ENCODE data around the gene HSPA1A. TPM values are rescaled to one million over a fixed set of nuclear protein-coding genes. Genes with fewer than 3 reads are reported as not detected.
"Not testable (repeated sequence)": the region's sequence is repeated elsewhere in the genome, so short reads cannot be mapped to it uniquely, and the experiment has no call there.

The HSPA1A gene
- total RNA-seq, 2 experiments from 2014 or later, result 8.1 to 9.8 TPM

DNA sequence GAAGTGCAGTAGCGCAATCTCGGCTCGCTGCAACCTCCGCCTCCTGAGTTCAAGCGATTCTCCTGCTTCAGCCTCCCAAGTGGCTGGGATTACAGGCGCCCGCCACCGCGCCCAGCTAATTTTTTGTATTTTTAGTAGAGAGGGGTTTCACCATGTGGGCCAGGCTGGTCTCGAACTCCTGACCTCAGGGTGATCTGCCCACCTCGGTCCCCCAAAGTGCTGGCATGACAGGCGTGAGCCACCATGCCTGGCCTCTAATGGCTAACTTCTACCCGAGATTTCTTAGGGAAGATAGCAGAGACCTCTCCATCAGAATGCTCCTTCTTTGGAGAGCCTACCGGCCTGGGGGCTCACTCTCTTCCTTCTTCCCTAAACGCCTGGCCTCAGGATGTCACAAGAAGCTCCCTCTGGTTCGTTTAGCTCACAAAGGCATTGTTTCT is 48.8 kb downstream of the HSPA1A start:
- not testable (repeated sequence) for H3K27me3 ChIP-seq (ENCODE audit: control insufficient read depth in 1 of 2, insufficient read depth in 2 of 2, low read length in 2 of 2); ATAC-seq (ENCODE audit: poor library complexity); H3K27me3 Mint-ChIP-seq; H3K9me3 Mint-ChIP-seq; DNase-seq; H3K9me3 ChIP-seq (ENCODE audit: control insufficient read depth in 1 of 2, insufficient read depth in 1 of 2, low read length in 2 of 2)
- Mint-ChIP-seq H3K4me1 (ENCODE audit: low read depth) (peaks cover 28% of the 10 kb centered on the region), H3K36me3 (ENCODE audit: low read depth) (peaks cover 27% of the 10 kb centered on the region), H3K27ac (peak overlapping the region; percentile 91), H3K4me3 (peak overlapping the region; percentile 88)
- Histone ChIP-seq H3K36me3 (ENCODE audit: insufficient read depth, low read length) (peaks cover 20% of the 10 kb centered on the region), H3K27ac (ENCODE audit: low read depth in 1 of 2, low read length in 2 of 2) (peak overlapping the region in 1 of 2 donors; percentile 9), H3K4me3 (ENCODE audit: low read length) (peak overlapping the region; percentile 69), H3K4me1 (ENCODE audit: insufficient read depth, low read length) (peaks cover 37% of the 10 kb centered on the region)
- ChIA-PET CTCF (interaction anchor here (0.6 to 2.2 kb wide), 6 partner anchors 26 to 366 kb away, joined by 3 to 11 read pairs (median 4); partner anchors contain the start of gene MICB), POLR2A (interaction anchor here (0.6 to 2.9 kb wide), 14 partner anchors 29 to 956 kb away, joined by 3 to 36 read pairs (median 6); partner anchors contain the start of genes BAG6, DDX39B, EHMT2 and HSPA1B)
- TF ChIP-seq, protein P1, sequence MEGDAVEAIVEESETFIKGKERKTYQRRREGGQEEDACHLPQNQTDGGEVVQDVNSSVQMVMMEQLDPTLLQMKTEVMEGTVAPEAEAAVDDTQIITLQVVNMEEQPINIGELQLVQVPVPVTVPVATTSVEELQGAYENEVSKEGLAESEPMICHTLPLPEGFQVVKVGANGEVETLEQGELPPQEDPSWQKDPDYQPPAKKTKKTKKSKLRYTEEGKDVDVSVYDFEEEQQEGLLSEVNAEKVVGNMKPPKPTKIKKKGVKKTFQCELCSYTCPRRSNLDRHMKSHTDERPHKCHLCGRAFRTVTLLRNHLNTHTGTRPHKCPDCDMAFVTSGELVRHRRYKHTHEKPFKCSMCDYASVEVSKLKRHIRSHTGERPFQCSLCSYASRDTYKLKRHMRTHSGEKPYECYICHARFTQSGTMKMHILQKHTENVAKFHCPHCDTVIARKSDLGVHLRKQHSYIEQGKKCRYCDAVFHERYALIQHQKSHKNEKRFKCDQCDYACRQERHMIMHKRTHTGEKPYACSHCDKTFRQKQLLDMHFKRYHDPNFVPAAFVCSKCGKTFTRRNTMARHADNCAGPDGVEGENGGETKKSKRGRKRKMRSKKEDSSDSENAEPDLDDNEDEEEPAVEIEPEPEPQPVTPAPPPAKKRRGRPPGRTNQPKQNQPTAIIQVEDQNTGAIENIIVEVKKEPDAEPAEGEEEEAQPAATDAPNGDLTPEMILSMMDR (IDR thresholded peaks at IDR 0.05), result peak; percentile 4
- intact Hi-C loops (cut with DNase I, micrococcal nuclease), result loop anchor here (1.0 to 10.0 kb wide), 3 partner anchors 136 to 1431 kb away; partner anchors contain the start of gene RGL2 (in 1 of the 2)

DNA sequence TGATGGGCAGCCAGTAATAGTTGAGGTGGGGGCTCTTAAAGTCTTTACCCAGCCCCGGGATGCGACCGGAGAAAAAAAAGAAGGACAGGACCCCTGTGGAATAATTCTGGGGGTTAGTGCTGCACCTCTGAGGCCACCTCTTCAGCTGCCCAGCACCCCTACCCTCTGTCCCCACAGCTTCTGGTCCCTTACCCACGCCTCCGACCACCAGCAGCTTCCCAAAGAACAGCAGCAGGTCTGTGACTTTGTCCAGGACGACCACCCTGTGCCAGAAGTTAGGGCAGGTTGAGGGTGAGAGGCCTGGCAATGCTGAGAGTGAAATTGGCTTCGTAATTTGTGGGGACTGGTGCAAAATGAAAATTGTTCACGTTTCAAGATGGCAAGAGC is 49.5 kb downstream of the HSPA1A start:
- H3K4me3 Mint-ChIP-seq, result peak overlapping the region; percentile 88
- intact Hi-C loops (cut with DNase I, micrococcal nuclease), result loop anchor here (1.0 to 10.0 kb wide), 3 partner anchors 137 to 1430 kb away; partner anchors contain the start of gene RGL2 (in 1 of the 2)

DNA sequence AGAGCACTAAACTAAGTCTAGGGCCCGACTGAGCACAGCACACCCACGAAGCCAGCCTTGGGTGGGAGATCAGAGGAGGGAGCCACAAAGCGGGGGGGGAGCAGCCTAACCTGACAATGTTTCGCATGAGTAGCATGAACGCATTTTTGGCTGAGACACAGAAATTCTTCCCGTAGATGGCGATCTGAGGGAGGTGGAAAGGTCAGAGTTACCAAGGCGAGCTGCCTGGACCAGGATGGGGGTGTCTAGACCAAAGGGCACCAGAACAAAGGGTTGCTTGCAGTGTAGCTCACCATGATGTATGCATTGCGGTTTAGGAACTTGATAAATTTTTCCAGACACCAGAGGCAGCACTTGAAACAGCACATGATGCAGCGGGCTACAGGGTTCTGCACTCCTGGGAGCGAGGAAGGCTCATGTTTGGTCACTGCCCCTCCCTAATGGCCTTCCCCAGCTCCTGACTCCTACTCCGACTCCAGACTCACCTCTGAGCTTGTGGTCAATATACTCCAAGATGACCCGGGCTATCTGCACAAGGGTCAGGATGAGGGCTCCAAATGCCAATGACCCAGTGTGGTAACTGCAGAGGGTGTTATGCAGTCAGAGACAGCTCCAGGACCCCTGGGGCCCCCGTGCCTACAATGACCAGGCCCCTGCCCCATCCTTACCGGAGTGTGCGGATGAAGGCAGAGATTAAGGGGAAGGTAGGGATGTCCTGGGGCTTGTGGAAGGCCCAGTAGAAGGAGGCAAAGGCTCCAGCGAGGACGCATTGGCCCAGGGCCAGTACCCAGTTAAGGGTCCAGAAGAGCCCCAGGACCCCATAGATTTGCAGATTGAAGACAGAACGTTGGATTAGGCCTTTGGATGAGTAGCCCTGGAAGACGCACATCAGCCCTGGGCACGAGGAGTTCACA is 50.1 kb downstream of the HSPA1A start:
- Histone ChIP-seq H3K36me3 (ENCODE audit: insufficient read depth, low read length) (peaks cover 7% of the 10 kb centered on the region), H3K27me3 (ENCODE audit: control insufficient read depth in 1 of 2, insufficient read depth in 2 of 2, low read length in 2 of 2) (no peaks in the 10 kb centered on the region), H3K4me1 (ENCODE audit: insufficient read depth, low read length) (peaks cover 37% of the 10 kb centered on the region), H3K4me3 (ENCODE audit: low read length) (no peak overlapping the region), H3K27ac (ENCODE audit: low read depth in 1 of 2, low read length in 2 of 2) (no peak overlapping the region), H3K9me3 (ENCODE audit: control insufficient read depth in 1 of 2, insufficient read depth in 1 of 2, low read length in 2 of 2) (no peaks in the 10 kb centered on the region)
- TF ChIP-seq, protein P1 (IDR thresholded peaks at IDR 0.05), result no peak
- POLR2A ChIA-PET, result interaction anchor here (1.4 kb wide), 1 partner anchor 324 kb away, joined by 5 read pairs; the partner anchor contains the start of gene DDX39B
- CTCF ChIA-PET, result interaction anchor here (1.3 to 1.6 kb wide), 2 partner anchors 23 to 136 kb away, joined by 3 to 4 read pairs; no protein-coding TSS in a partner anchor
- no peaks in the 10 kb centered on the region for H3K27me3 Mint-ChIP-seq
- no peak overlapping the region for H3K27ac Mint-ChIP-seq
- peak overlapping the region; percentile 34 for H3K4me3 Mint-ChIP-seq
- peaks cover 28% of the 10 kb centered on the region for H3K4me1 Mint-ChIP-seq (ENCODE audit: low read depth)
- H3K36me3 Mint-ChIP-seq (ENCODE audit: low read depth), result peaks cover 15% of the 10 kb centered on the region
- no peak for DNase-seq
- intact Hi-C loops (cut with DNase I, micrococcal nuclease), result loop anchor here in 1 of 2 experiments (10.0 kb wide), 1 partner anchor 1429 kb away; the partner anchor contains the start of gene RGL2
- no peak for ATAC-seq (ENCODE audit: poor library complexity)
- no peaks in the 10 kb centered on the region for H3K9me3 Mint-ChIP-seq

More for the DNA sequence above, 49.5 kb downstream of the HSPA1A start:
- peaks cover 13% of the 10 kb centered on the region for H3K36me3 ChIP-seq (ENCODE audit: insufficient read depth, low read length)
- TF ChIP-seq, protein P1 (IDR thresholded peaks at IDR 0.05), result no peak
- Mint-ChIP-seq H3K27me3 (no peaks in the 10 kb centered on the region), H3K27ac (no peak overlapping the region), H3K36me3 (ENCODE audit: low read depth) (peaks cover 21% of the 10 kb centered on the region), H3K9me3 (no peaks in the 10 kb centered on the region), H3K4me1 (ENCODE audit: low read depth) (peaks cover 28% of the 10 kb centered on the region)
- H3K9me3 ChIP-seq (ENCODE audit: control insufficient read depth in 1 of 2, insufficient read depth in 1 of 2, low read length in 2 of 2), result no peaks in the 10 kb centered on the region
- POLR2A ChIA-PET, result interaction anchor here (0.8 to 1.4 kb wide), 3 partner anchors 33 to 324 kb away, joined by 3 to 5 read pairs (median 3); partner anchors contain the start of genes DDX39B and EHMT2
- no peak overlapping the region for H3K27ac ChIP-seq (ENCODE audit: low read depth in 1 of 2, low read length in 2 of 2)
- no peaks in the 10 kb centered on the region for H3K27me3 ChIP-seq (ENCODE audit: control insufficient read depth in 1 of 2, insufficient read depth in 2 of 2, low read length in 2 of 2)
- CTCF ChIA-PET, result interaction anchor here (1.3 kb wide), 1 partner anchor 24 kb away, joined by 3 read pairs; no protein-coding TSS in a partner anchor
- ATAC-seq (ENCODE audit: poor library complexity) (no peak), DNase-seq (no peak)
- peaks cover 37% of the 10 kb centered on the region for H3K4me1 ChIP-seq (ENCODE audit: insufficient read depth, low read length)
- H3K4me3 ChIP-seq (ENCODE audit: low read length), result no peak overlapping the region
